GM15510 (cell line): Measurements from ENCODE around the gene CEACAM7.

ENCODE experiments used
- POLR2A ChIP-seq: IDR thresholded peaks from 3 replicates; pipeline ENCODE4 v1.6.1; 2011; ENCODE audit warnings: borderline replicate concordance; ENCODE audit not compliant: insufficient read length; ENCODE audit errors: extremely low read depth

Gene CEACAM7

GRCh38 chr19:41688098-41688497, at the start of gene CEACAM7:
CEACAM7 (minus strand) TSS chr19:41688270; CDS start chr19:41688165, 105 bp downstream.
- TF ChIP-seq POLR2A = no peak

- no peak for TF ChIP-seq POLR2A
These were observed 47.1 kb upstream of the CEACAM7 start for GRCh38 chr19:41735071-41735600.

GRCh38 chr19:41734585-41734984, 46.5 kb upstream of the CEACAM7 start:
- no peak for TF ChIP-seq POLR2A

DNA sequence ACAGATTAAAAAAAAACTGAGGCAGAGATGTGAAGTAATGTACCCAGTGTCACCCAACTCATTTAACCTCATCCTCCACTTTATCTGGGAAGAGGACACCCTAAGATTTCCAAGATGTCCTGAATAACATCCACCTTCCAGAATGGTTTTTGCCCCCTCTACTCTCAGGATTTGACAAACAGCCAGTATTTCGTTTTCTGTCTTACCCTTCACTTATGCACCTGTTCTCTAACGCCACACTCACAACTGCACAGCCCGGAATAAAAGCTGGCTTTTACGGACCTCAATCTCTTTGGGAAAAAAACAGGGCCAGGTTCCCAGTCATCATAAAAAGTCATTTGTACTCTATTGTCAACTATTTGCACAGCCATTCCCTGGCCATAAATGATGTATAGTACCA, 46.1 kb upstream of the CEACAM7 start:
- TF ChIP-seq POLR2A = no peak

DNA sequence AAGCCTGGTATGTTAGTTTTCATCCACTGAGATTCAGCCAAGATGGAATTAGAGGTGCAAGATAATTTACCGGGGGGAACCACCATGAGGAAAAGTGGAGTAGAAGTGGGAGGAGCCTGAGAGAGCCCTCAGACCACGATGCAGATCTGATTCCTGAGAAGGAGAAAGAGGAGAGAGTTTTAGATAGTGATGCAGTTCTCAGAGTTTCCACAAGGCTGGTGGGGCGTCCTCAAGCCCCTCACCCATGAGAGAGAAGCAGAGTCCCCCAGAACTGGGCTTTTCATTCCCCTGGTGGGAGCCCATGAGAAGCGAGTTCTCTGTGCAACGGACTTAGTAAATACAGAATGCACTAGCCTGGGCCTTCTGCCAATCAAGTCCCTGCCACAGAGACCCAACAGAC, 38.4 kb upstream of the CEACAM7 start:
- no peak for TF ChIP-seq POLR2A

GRCh38 chr19:41720103-41720502, 32.0 kb upstream of the CEACAM7 start:
- TF ChIP-seq POLR2A = no peak

GRCh38 chr19:41718761-41719160, 30.7 kb upstream of the CEACAM7 start:
- no peak for TF ChIP-seq POLR2A

DNA sequence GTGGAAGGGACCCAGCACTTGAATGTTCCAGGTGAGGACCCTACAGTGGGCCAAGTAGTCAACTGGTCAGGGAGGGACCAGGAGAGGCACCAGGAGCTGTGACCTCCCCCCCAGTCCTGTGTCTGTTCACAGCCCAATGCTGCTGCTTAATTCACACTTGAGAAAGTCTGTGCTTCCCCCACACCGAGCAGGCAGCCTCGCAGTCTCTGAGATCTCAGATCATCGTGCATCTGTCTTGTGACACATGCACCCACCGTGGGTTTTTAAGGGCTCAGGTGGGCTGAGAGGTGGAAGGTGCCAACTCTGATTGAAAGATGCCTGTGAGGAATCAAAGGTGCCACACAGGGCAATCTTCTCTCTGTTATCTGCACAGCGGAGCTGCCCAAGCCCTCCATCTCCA, 26.5 kb upstream of the CEACAM7 start:
- no peak for TF ChIP-seq POLR2A

GRCh38 chr19:41711376-41712261, 23.5 kb upstream of the CEACAM7 start:
- no peak for TF ChIP-seq POLR2A

DNA sequence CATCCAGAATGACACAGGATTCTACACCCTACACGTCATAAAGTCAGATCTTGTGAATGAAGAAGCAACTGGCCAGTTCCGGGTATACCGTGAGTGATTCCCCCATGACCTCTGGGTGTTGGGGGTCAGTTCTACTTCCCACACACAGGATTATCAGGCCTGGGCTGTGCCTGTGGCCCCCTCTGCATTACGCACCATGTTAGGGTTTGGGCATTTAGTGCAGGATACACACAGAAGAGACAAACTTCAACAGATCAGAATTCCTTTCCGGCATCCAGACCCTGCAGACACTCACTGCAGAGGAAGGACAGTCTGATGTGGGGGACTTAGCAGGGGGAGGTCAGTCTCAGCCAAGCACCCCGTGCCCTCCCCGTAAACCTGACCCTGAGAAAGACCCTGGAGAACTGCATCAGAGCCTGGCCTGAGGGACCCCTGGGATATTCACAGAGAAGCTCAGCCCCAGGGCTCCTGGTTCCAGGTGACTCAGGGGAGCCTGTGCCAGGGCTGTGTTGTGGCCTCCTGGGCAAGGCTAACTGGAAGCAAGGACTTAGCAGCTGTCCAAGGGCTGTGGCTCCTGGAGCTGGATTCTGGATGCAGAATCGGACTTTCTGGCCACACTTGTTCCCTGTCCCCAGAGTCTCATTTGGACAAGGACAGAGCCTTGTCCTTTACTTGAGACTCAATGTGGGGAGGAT, 22.0 kb upstream of the CEACAM7 start:
- no peak for TF ChIP-seq POLR2A

- TF ChIP-seq POLR2A = no peak
These were observed 20.4 kb upstream of the CEACAM7 start, which contains the start of gene CEACAM5 for GRCh38 chr19:41708481-41708880. CEACAM5 (plus strand) TSS chr19:41708626; CDS start chr19:41708732, 106 bp downstream.

DNA sequence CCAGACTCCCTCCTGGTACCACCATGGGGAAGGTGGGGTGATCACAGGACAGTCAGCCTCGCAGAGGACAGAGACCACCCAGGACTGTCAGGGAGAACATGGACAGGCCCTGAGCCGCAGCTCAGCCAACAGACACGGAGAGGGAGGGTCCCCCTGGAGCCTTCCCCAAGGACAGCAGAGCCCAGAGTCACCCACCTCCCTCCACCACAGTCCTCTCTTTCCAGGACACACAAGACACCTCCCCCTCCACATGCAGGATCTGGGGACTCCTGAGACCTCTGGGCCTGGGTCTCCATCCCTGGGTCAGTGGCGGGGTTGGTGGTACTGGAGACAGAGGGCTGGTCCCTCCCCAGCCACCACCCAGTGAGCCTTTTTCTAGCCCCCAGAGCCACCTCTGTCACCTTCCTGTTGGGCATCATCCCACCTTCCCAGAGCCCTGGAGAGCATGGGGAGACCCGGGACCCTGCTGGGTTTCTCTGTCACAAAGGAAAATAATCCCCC, 19.9 kb upstream of the CEACAM7 start:
- no peak for TF ChIP-seq POLR2A

- no peak for TF ChIP-seq POLR2A
These were observed 19.4 kb upstream of the CEACAM7 start for GRCh38 chr19:41707502-41707812.

- TF ChIP-seq POLR2A = no peak
These were observed 18.9 kb upstream of the CEACAM7 start for GRCh38 chr19:41706741-41707501.
